HepG2 (cell line): ENCODE measurements around the gene AVPR2. TPM values are rescaled to one million over a fixed set of nuclear protein-coding genes. Genes with fewer than 3 reads are reported as not detected.

Source experiments
- ATAC-seq: fragments of 200-7000 bp; cut with Tn5 transposase; 3 replicates; pipeline ENCODE4 v1.9.1; 2020; ENCODE audit warnings: mild to moderate bottlenecking, moderate library complexity
- BruUV-seq: library from RNA; stranded (reverse); fragments of 400-500 nt; replicated peaks from 2 replicates; lab custom pipeline; 2021; lab: Mats Ljungman, UMichigan
- CTCF ChIA-PET: fragments of 300-600 bp; formaldehyde crosslinking; extraction: SDS; loops from one replicate; lab custom pipeline; 2021; ENCODE audit warnings: low total read pairs, inconsistent platforms, low intra/inter-chr PET ratio; lab: Yijun Ruan, JAX
- POLR2A ChIA-PET: fragments of 350-600 bp; sonication (Branson Sonifier 250); formaldehyde crosslinking; loops from one replicate; lab custom pipeline; 2020; ENCODE audit warnings: antibody characterized with exemption, inconsistent platforms; lab: Yijun Ruan, JAX
- DNase-seq: peaks from one replicate; pipeline ENCODE4 v3.0.0-alpha.2; 2015; ENCODE audit warnings: low spot score
- FAIRE-seq: peaks from 3 replicates; lab custom pipeline; 2011; peaks lifted over from hg19 to GRCh38; lab: Jason Lieb, UNC
- H2AFZ ChIP-seq: one replicate; pipeline ENCODE4 v1.6.1; 2011; ENCODE audit warnings: low read length, inconsistent platforms
- H3K27ac ChIP-seq: fragments of 300-600 bp; 3 replicates; pipeline ENCODE4 v1.8.0; 2011; ENCODE audit warnings: mixed run types, mild to moderate bottlenecking, mixed read lengths, low read length, inconsistent platforms; ENCODE audit not compliant: insufficient read depth; ENCODE audit errors: extremely low read length
- H3K27me3 ChIP-seq, 2 experiments: fragments of 200-600 bp in 1 of 2; 2 replicates in 1 of 2; 3 replicates in 1 of 2; pipeline versions ENCODE4 v1.6.0 to v1.8.0; 2011; ENCODE audit warnings: low read length in 2 of 2, mild to moderate bottlenecking in 2 of 2, moderate library complexity in 2 of 2, inconsistent platforms in 1 of 2; ENCODE audit not compliant: insufficient read depth in 2 of 2, control insufficient read depth in 1 of 2
- H3K36me3 ChIP-seq, 2 experiments: fragments of 200-600 bp in 1 of 2; replicated peaks in 1 of 2; 2 replicates in 1 of 2; 3 replicates in 1 of 2; pipeline versions ENCODE4 v1.5.1 to v1.8.0; 2011; ENCODE audit warnings: low read length in 2 of 2, inconsistent platforms in 1 of 2; ENCODE audit not compliant: insufficient read depth in 2 of 2, control insufficient read depth in 1 of 2
- H3K4me1 ChIP-seq: 2 replicates; pipeline ENCODE4 v1.5.1; 2012; ENCODE audit warnings: low read length, inconsistent platforms; ENCODE audit not compliant: insufficient read depth
- H3K4me2 ChIP-seq: 2 replicates; pipeline ENCODE4 v1.6.0; 2011; ENCODE audit warnings: low read depth, low read length, inconsistent platforms
- H3K4me3 ChIP-seq, 3 experiments: fragments of 200-600 bp in 1 of 3; sonication (generic), shearing (Covaris generic) in 1 of 3; replicated peaks in 1 of 3; 2 replicates each; pipeline ENCODE4 v1.5.1; 2011 to 2016; ENCODE audit warnings: low read length in 3 of 3, inconsistent platforms in 2 of 3, low read depth in 2 of 3, mild to moderate bottlenecking in 2 of 3, control low read depth in 1 of 3, mixed read lengths in 1 of 3; ENCODE audit not compliant: insufficient read depth in 1 of 3
- H3K79me2 ChIP-seq: one replicate; pipeline ENCODE4 v1.6.1; 2011; ENCODE audit warnings: low read length, inconsistent platforms; ENCODE audit not compliant: insufficient read depth
- H3K9ac ChIP-seq: 2 replicates; pipeline ENCODE4 v1.6.0; 2011; ENCODE audit warnings: mild to moderate bottlenecking, low read depth, low read length, inconsistent platforms; ENCODE audit not compliant: insufficient read depth
- H3K9me3 ChIP-seq: 2 replicates; pipeline ENCODE4 v1.5.1; 2012; ENCODE audit warnings: mild to moderate bottlenecking, low read length
- H4K20me1 ChIP-seq: 2 replicates; pipeline ENCODE4 v1.6.0; 2011; ENCODE audit warnings: inconsistent platforms, mild to moderate bottlenecking, low read length, moderate library complexity; ENCODE audit not compliant: insufficient read depth
- FOXP1 ChIP-seq, 2 experiments: fragments of 450-650 bp in 1 of 2; IDR thresholded peaks; 2 replicates each; pipeline ENCODE4 v1.6.1; 2017 to 2018; ENCODE audit warnings: antibody characterized with exemption in 1 of 2
- HMG20B ChIP-seq: conservative IDR thresholded peaks from 2 replicates; pipeline ENCODE4 v1.6.1; 2016; ENCODE audit warnings: missing genetic modification reagents, missing compliant biosample characterization
- HOXA7 ChIP-seq: sonication (generic); formaldehyde crosslinking; IDR thresholded peaks from 2 replicates; pipeline ENCODE4 v1.8.1; 2022; ENCODE audit warnings: mild to moderate bottlenecking, missing genetic modification reagents, moderate library complexity
- ISX ChIP-seq: sonication (generic); formaldehyde crosslinking; conservative IDR thresholded peaks from 2 replicates; pipeline ENCODE4 v1.5.0; 2020; ENCODE audit warnings: missing genetic modification reagents
- MLLT10 ChIP-seq: sonication (generic); formaldehyde crosslinking; IDR thresholded peaks from 2 replicates; pipeline ENCODE4 v1.4.0; 2020; ENCODE audit warnings: missing genetic modification reagents
- PPARG ChIP-seq: conservative IDR thresholded peaks from 2 replicates; pipeline ENCODE4 v1.6.1; 2016; ENCODE audit warnings: missing biosample characterization, missing genetic modification reagents
- SALL2 ChIP-seq: sonication (generic); formaldehyde crosslinking; IDR thresholded peaks from 2 replicates; pipeline ENCODE4 v1.8.1; 2023; ENCODE audit warnings: mild to moderate bottlenecking, missing genetic modification reagents, inconsistent platforms
- THAP8 ChIP-seq: sonication (generic); formaldehyde crosslinking; IDR thresholded peaks from 2 replicates; pipeline ENCODE4 v1.5.1; 2020; ENCODE audit warnings: missing genetic modification reagents, mild to moderate bottlenecking, borderline replicate concordance
- THRA ChIP-seq: sonication (generic); formaldehyde crosslinking; IDR thresholded peaks from 2 replicates; pipeline ENCODE4 v1.4.0; 2020; ENCODE audit warnings: missing genetic modification reagents, borderline replicate concordance
- ZFAT ChIP-seq: sonication (generic); formaldehyde crosslinking; conservative IDR thresholded peaks from 2 replicates; pipeline ENCODE4 v1.8.1; 2023; ENCODE audit warnings: missing genetic modification reagents, inconsistent platforms
- ZNF629 ChIP-seq: sonication (generic); formaldehyde crosslinking; conservative IDR thresholded peaks from 2 replicates; pipeline ENCODE4 v1.5.0; 2020; ENCODE audit warnings: missing genetic modification reagents
- ZNF678 ChIP-seq: sonication (generic); formaldehyde crosslinking; IDR thresholded peaks from 2 replicates; pipeline ENCODE4 v1.4.0; 2020; ENCODE audit warnings: mild to moderate bottlenecking, missing genetic modification reagents
- ZNF891 ChIP-seq: sonication (generic); formaldehyde crosslinking; IDR thresholded peaks from 2 replicates; pipeline ENCODE4 v1.5.0; 2020; ENCODE audit warnings: mild to moderate bottlenecking, missing genetic modification reagents
- WGBS: methylation state at CpG from one replicate; pipeline ENCODE4 v1.1.6; 2017; ENCODE audit warnings: low lambda C conversion rate; 5-methylcytosine and 5-hydroxymethylcytosine counted together
- in situ Hi-C: cut with HindIII; loops from 2 replicates; pipeline ENCODE4 v1.10.0; 2017; ENCODE audit warnings: low pct_unique_long_range_greater_than_20kb; ENCODE audit not compliant: extremely low pct_ligation_motif_present
- intact Hi-C: fragments of 100-400 bp; cut with micrococcal nuclease; formaldehyde crosslinking; loops from one replicate; pipeline ENCODE4 v1.10.0; 2022; ENCODE audit not compliant: unreplicated experiment
- polyA plus RNA-seq, 8 experiments: library from polyadenylated mRNA; depleted of rRNA in 3 of 8; stranded (reverse) in 7 of 8; unstranded in 1 of 8; fragments of >200 nt; fragmentation: Illumina TruSeq in 4 of 8; extraction: Trizol in 4 of 8; gene quantifications; 2 replicates each; pipeline versions ENCODE4 v1.2.1 to v1.2.3, GENCODE V29; 2011 to 2016; ENCODE audit warnings: low read depth in 4 of 8, missing spikeins in 1 of 8, mixed read lengths in 1 of 8; ENCODE audit not compliant: insufficient read depth in 1 of 8
- total RNA-seq, 5 experiments: library from RNA; depleted of rRNA; stranded (reverse); fragments of >200 nt; fragmentation: Illumina TruSeq; extraction: Trizol; gene quantifications; 2 replicates each; pipeline ENCODE4 v1.2.3, GENCODE V29; 2016; ENCODE audit warnings: low read depth in 1 of 5
- TF ChIP-seq, protein P1 (sequence below): sonication (generic); formaldehyde crosslinking; IDR thresholded peaks from 2 replicates; pipeline ENCODE4 v1.4.0; 2020; ENCODE audit warnings: mild to moderate bottlenecking, missing genetic modification reagents
- TF ChIP-seq, protein P2 (sequence below): sonication (generic); formaldehyde crosslinking; IDR thresholded peaks from 2 replicates; pipeline ENCODE4 v1.4.0; 2020; ENCODE audit warnings: missing genetic modification reagents

Gene AVPR2
- total and polyA plus RNA-seq, 2 of the 13 experiments (the other 11 are each of a cell fraction or from before 2014, with no cell fraction given), result not detected

DNA sequence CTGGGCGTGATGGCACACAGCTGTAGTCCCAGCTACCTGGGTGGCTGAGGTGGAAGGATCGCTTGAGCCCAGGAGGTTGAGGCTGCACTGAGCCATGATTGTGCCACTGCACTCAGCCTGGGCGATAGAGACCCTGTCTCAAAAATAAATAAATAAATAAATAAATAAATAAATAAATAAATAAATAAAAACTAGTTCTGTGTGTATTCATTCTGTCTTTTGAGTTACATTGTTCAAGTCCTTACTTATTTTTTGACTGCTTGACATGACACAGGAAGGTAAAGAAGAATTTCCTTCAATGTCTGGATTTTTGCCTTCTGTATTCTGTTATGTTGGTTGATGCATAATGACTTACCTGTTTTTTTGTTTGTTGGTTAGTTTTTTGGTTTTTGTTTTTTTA, 32.6 kb downstream of the AVPR2 start:
- ChIA-PET POLR2A (interaction anchor here (0.6 to 2.6 kb wide), 2 partner anchors 9 to 11 kb away, joined by 3 to 20 read pairs; partner anchors contain the start of gene ARHGAP4), CTCF (no interaction called here)
- peaks cover 9% of the 10 kb centered on the region for H3K79me2 ChIP-seq
- intact Hi-C loops, result no loop called here
- H2AFZ ChIP-seq, result no peak overlapping the region
- H3K9me3 ChIP-seq, result no peaks in the 10 kb centered on the region
- no peak overlapping the region for H3K9ac ChIP-seq
- H3K4me2 ChIP-seq, result no peak overlapping the region
- no peaks in the 10 kb centered on the region for H3K36me3 ChIP-seq
- no peaks in the 10 kb centered on the region for H4K20me1 ChIP-seq
- ATAC-seq, result no peak
- DNase-seq, result no peak
- no peak overlapping the region for H3K4me3 ChIP-seq
- no TSS peak for BruUV-seq
- in situ Hi-C loops, result no loop called here
- H3K4me1 ChIP-seq, result peaks cover 10% of the 10 kb centered on the region
- H3K27ac ChIP-seq, result no peak overlapping the region
- whole genome bisulfite sequencing, result 97% methylated on average over 3 of the region's 3 CpGs
- FAIRE-seq, result no peak
- no peaks in the 10 kb centered on the region for H3K27me3 ChIP-seq
- TF ChIP-seq ZNF678 (no peak), ZNF629 (CRISPR knock-in tag) (no peak), FOXP1 (IDR thresholded peaks at IDR 0.05) (no peak), FOXP1 (CRISPR knock-in tag; IDR thresholded peaks at IDR 0.05) (no peak), HOXA7 (no peak), THAP8 (CRISPR knock-in tag) (no peak), MLLT10 (CRISPR knock-in tag) (no peak), ZNF891 (CRISPR knock-in tag) (no peak), ZFAT (no peak), ISX (CRISPR knock-in tag) (no peak), PPARG (CRISPR knock-in tag) (no peak), THRA (CRISPR knock-in tag) (no peak), SALL2 (CRISPR knock-in tag) (no peak), HMG20B (CRISPR knock-in tag) (no peak)
- TF ChIP-seq, protein P1, sequence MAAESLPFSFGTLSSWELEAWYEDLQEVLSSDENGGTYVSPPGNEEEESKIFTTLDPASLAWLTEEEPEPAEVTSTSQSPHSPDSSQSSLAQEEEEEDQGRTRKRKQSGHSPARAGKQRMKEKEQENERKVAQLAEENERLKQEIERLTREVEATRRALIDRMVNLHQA, result no peak
- TF ChIP-seq, protein P2, sequence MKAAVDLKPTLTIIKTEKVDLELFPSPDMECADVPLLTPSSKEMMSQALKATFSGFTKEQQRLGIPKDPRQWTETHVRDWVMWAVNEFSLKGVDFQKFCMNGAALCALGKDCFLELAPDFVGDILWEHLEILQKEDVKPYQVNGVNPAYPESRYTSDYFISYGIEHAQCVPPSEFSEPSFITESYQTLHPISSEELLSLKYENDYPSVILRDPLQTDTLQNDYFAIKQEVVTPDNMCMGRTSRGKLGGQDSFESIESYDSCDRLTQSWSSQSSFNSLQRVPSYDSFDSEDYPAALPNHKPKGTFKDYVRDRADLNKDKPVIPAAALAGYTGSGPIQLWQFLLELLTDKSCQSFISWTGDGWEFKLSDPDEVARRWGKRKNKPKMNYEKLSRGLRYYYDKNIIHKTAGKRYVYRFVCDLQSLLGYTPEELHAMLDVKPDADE, result no peak
